K562 (cell line): ENCODE data around the gene SIGLEC14. TPM values are rescaled to one million over a fixed set of nuclear protein-coding genes. Genes with fewer than 3 reads are reported as not detected.

Experiments
- CHD1 ChIP-seq: fragments of 200-600 bp; sonication (generic); IDR thresholded peaks from one replicate; pipeline ENCODE4 v1.6.1; 2012; ENCODE audit warnings: mild to moderate bottlenecking, moderate library complexity, low read length, inconsistent platforms
- ETS2 ChIP-seq: IDR thresholded peaks from 2 replicates; pipeline ENCODE4 v1.6.1; 2016; ENCODE audit warnings: borderline replicate concordance, missing genetic modification characterization, mild to moderate bottlenecking, moderate library complexity, missing compliant biosample characterization; ENCODE audit not compliant: poor library complexity, severe bottlenecking
- KAT7 ChIP-seq: sonication (generic); formaldehyde crosslinking; IDR thresholded peaks from 2 replicates; pipeline ENCODE4 v1.8.0; 2022; ENCODE audit warnings: missing genetic modification reagents, mild to moderate bottlenecking, borderline replicate concordance
- KLF13 ChIP-seq: fragments of 450-650 bp; IDR thresholded peaks from 2 replicates; pipeline ENCODE4 v1.6.1; 2016; ENCODE audit warnings: missing genetic modification characterization, low read depth, mild to moderate bottlenecking, missing compliant biosample characterization, moderate library complexity, borderline replicate concordance
- MTA1 ChIP-seq: fragments of 450-650 bp; IDR thresholded peaks from 2 replicates; pipeline ENCODE4 v1.6.1; 2017; ENCODE audit warnings: borderline replicate concordance
- PHF20 ChIP-seq: fragments of 450-650 bp; IDR thresholded peaks from 2 replicates; pipeline ENCODE4 v1.6.1; 2018; ENCODE audit not compliant: partially characterized antibody
- RNF2 ChIP-seq: sonication (generic); IDR thresholded peaks from 2 replicates; pipeline ENCODE4 v1.6.1; 2016
- SOX6 ChIP-seq: fragments of 450-650 bp; IDR thresholded peaks from 2 replicates; pipeline ENCODE4 v1.6.1; 2014; ENCODE audit warnings: mild to moderate bottlenecking
- SRSF3 ChIP-seq: fragments of 200-400 bp; formaldehyde crosslinking; IDR thresholded peaks from 2 replicates; pipeline ENCODE4 v1.6.1; 2016; ENCODE audit warnings: mild to moderate bottlenecking, low read length, moderate library complexity; ENCODE audit not compliant: insufficient read depth
- STAT5B ChIP-seq: fragments of 250-450 bp; sonication (Bioruptor Pico); IDR thresholded peaks from 2 replicates; pipeline ENCODE4 v1.8.0; 2021; ENCODE audit warnings: mild to moderate bottlenecking, inconsistent platforms
- TEAD1 ChIP-seq, 2 experiments: fragments of 450-650 bp in 1 of 2; sonication (generic) in 1 of 2; formaldehyde crosslinking; IDR thresholded peaks; 2 replicates each; pipeline versions ENCODE4 v1.4.0 to v1.8.0; 2020 to 2022; ENCODE audit warnings: mild to moderate bottlenecking in 2 of 2, missing genetic modification reagents in 1 of 2
- U2AF2 ChIP-seq: fragments of 200-400 bp; formaldehyde crosslinking; optimal IDR thresholded peaks from 2 replicates; pipeline ENCODE3; 2017; ENCODE audit warnings: low read depth, mild to moderate bottlenecking, low read length
- ZNF57 ChIP-seq: fragments of 450-650 bp; formaldehyde crosslinking; IDR thresholded peaks from 2 replicates; pipeline ENCODE4 v1.4.0; 2020; ENCODE audit warnings: mild to moderate bottlenecking, moderate library complexity
- ZNF589 ChIP-seq: fragments of 200-800 bp; sonication (Bioruptor generic); IDR thresholded peaks from 2 replicates; pipeline ENCODE4 v1.6.1; 2016; ENCODE audit warnings: low read depth, missing genetic modification characterization, missing compliant biosample characterization
- polyA plus RNA-seq, 8 experiments: library from polyadenylated mRNA; depleted of rRNA in 4 of 8; stranded (reverse) in 5 of 8; unstranded in 3 of 8; fragments of >200 nt; fragmentation: Nextera tagmentation in 2 of 8; fragmentation: Illumina TruSeq in 1 of 8; extraction: Ambion mirVana in 2 of 8; extraction: Trizol in 1 of 8; gene quantifications; 2 replicates each; pipeline versions ENCODE4 v1.2.1 to v1.2.3, GENCODE V29; 2011 to 2014; ENCODE audit warnings: inconsistent platforms in 1 of 8, missing spikeins in 1 of 8
- total RNA-seq, 7 experiments: library from RNA; depleted of rRNA in 6 of 7; stranded (reverse); fragments of >200 nt in 6 of 7; fragmentation: Illumina TruSeq in 2 of 7; extraction: Trizol in 2 of 7; gene quantifications; 2 replicates each; pipeline versions ENCODE4 v1.2.1 to v1.2.3, GENCODE V29; 2011 to 2021; ENCODE audit warnings: low replicate concordance in 1 of 7
- TF ChIP-seq, protein P1 (sequence below): fragments of 250-450 bp; sonication (Bioruptor Pico); IDR thresholded peaks from 2 replicates; pipeline ENCODE4 v1.8.0; 2021; ENCODE audit warnings: moderate library complexity, mild to moderate bottlenecking, inconsistent platforms
- TF ChIP-seq, protein P2 (sequence below): fragments of 450-650 bp; IDR thresholded peaks from 2 replicates; pipeline ENCODE4 v1.7.1; 2018; ENCODE audit warnings: mild to moderate bottlenecking, low read depth; ENCODE audit not compliant: partially characterized antibody
- TF ChIP-seq, protein P3 (sequence below): IDR thresholded peaks from 2 replicates; pipeline ENCODE4 v1.6.1; 2011; ENCODE audit not compliant: insufficient read length; ENCODE audit errors: extremely low read depth
- TF ChIP-seq, protein P4 (sequence below): sonication (generic); formaldehyde crosslinking; IDR thresholded peaks from 2 replicates; pipeline ENCODE4 v1.8.1; 2022; ENCODE audit warnings: missing genetic modification reagents
- TF ChIP-seq, protein P5 (sequence below): fragments of 450-650 bp; IDR thresholded peaks from 2 replicates; pipeline ENCODE4 v1.6.1; 2016; ENCODE audit warnings: mild to moderate bottlenecking

Gene SIGLEC14
- total and polyA plus RNA-seq, 9 of the 15 experiments (the other 6 are each of a cell fraction or from before 2014, with no cell fraction given) = not detected

DNA sequence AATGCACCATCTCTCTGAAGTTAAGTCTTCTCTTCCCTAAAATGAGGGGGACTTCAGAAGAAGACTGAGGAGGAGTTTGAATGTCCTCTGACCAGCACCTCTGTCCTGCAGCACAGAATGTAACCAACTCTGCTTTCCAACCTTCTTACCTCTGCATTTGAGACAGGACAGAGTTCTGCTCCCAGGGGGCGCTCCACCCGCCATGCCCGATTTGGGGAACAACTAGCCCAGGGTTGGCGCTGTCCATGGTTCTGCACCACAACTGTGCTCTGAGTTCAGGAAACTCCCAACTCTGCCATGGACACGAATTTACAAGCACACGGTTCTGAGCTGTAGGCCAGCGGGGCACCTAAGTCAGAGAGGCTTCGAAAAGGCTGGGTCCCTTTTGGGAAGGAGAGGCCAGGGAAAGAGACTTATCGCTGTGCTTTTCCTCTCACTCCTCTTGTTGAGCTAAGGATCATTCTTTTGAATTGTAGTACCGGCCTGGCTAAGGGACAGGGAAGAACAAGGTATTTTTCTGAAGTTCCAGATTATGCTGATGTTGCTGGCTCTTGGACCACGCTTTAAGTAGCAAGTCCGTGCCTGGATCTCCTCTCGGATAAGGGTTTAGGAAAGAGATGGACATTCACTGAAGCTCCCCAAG, 38.6 kb downstream of the SIGLEC14 start (continued):
- TF ChIP-seq, protein P1, sequence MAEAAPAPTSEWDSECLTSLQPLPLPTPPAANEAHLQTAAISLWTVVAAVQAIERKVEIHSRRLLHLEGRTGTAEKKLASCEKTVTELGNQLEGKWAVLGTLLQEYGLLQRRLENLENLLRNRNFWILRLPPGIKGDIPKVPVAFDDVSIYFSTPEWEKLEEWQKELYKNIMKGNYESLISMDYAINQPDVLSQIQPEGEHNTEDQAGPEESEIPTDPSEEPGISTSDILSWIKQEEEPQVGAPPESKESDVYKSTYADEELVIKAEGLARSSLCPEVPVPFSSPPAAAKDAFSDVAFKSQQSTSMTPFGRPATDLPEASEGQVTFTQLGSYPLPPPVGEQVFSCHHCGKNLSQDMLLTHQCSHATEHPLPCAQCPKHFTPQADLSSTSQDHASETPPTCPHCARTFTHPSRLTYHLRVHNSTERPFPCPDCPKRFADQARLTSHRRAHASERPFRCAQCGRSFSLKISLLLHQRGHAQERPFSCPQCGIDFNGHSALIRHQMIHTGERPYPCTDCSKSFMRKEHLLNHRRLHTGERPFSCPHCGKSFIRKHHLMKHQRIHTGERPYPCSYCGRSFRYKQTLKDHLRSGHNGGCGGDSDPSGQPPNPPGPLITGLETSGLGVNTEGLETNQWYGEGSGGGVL (CRISPR knock-in tag) = no peak
- TF ChIP-seq, protein P2, sequence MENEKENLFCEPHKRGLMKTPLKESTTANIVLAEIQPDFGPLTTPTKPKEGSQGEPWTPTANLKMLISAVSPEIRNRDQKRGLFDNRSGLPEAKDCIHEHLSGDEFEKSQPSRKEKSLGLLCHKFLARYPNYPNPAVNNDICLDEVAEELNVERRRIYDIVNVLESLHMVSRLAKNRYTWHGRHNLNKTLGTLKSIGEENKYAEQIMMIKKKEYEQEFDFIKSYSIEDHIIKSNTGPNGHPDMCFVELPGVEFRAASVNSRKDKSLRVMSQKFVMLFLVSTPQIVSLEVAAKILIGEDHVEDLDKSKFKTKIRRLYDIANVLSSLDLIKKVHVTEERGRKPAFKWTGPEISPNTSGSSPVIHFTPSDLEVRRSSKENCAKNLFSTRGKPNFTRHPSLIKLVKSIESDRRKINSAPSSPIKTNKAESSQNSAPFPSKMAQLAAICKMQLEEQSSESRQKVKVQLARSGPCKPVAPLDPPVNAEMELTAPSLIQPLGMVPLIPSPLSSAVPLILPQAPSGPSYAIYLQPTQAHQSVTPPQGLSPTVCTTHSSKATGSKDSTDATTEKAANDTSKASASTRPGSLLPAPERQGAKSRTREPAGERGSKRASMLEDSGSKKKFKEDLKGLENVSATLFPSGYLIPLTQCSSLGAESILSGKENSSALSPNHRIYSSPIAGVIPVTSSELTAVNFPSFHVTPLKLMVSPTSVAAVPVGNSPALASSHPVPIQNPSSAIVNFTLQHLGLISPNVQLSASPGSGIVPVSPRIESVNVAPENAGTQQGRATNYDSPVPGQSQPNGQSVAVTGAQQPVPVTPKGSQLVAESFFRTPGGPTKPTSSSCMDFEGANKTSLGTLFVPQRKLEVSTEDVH = no peak
- TF ChIP-seq ETS2 (no peak), KAT7 (CRISPR knock-in tag) (peak; percentile 97), PHF20 (no peak), SRSF3 (no peak), U2AF2 (no peak), KLF13 (tag) (0 out of 2 replicates have a peak, but pooled peaks have one; percentile 32), STAT5B (CRISPR knock-in tag) (no peak), TEAD1 (CRISPR knock-in tag; IDR thresholded peaks at IDR 0.05) (peak; percentile 63 to 94; a peak in 3 of 4 replicates), ZNF589 (CRISPR knock-in tag) (peak; percentile 77), ZNF57 (CRISPR knock-in tag) (no peak), CHD1 (no peak), SOX6 (peak; percentile 46), MTA1 (no peak), RNF2 (no peak)
- TF ChIP-seq, protein P3, sequence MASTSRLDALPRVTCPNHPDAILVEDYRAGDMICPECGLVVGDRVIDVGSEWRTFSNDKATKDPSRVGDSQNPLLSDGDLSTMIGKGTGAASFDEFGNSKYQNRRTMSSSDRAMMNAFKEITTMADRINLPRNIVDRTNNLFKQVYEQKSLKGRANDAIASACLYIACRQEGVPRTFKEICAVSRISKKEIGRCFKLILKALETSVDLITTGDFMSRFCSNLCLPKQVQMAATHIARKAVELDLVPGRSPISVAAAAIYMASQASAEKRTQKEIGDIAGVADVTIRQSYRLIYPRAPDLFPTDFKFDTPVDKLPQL = no peak
- TF ChIP-seq, protein P4, sequence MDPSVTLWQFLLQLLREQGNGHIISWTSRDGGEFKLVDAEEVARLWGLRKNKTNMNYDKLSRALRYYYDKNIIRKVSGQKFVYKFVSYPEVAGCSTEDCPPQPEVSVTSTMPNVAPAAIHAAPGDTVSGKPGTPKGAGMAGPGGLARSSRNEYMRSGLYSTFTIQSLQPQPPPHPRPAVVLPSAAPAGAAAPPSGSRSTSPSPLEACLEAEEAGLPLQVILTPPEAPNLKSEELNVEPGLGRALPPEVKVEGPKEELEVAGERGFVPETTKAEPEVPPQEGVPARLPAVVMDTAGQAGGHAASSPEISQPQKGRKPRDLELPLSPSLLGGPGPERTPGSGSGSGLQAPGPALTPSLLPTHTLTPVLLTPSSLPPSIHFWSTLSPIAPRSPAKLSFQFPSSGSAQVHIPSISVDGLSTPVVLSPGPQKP (CRISPR knock-in tag) = no peak
- TF ChIP-seq, protein P5, sequence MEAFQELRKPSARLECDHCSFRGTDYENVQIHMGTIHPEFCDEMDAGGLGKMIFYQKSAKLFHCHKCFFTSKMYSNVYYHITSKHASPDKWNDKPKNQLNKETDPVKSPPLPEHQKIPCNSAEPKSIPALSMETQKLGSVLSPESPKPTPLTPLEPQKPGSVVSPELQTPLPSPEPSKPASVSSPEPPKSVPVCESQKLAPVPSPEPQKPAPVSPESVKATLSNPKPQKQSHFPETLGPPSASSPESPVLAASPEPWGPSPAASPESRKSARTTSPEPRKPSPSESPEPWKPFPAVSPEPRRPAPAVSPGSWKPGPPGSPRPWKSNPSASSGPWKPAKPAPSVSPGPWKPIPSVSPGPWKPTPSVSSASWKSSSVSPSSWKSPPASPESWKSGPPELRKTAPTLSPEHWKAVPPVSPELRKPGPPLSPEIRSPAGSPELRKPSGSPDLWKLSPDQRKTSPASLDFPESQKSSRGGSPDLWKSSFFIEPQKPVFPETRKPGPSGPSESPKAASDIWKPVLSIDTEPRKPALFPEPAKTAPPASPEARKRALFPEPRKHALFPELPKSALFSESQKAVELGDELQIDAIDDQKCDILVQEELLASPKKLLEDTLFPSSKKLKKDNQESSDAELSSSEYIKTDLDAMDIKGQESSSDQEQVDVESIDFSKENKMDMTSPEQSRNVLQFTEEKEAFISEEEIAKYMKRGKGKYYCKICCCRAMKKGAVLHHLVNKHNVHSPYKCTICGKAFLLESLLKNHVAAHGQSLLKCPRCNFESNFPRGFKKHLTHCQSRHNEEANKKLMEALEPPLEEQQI = peak; percentile 98
